ENCODE measurements around the gene C17orf107. TPM values are rescaled to one million over a fixed set of nuclear protein-coding genes. Genes with fewer than 3 reads are reported as not detected.

Gene C17orf107
- total RNA-seq, 4 donors from 2014 or later, result 0.10 to 0.33 TPM; not detected in 2

DNA sequence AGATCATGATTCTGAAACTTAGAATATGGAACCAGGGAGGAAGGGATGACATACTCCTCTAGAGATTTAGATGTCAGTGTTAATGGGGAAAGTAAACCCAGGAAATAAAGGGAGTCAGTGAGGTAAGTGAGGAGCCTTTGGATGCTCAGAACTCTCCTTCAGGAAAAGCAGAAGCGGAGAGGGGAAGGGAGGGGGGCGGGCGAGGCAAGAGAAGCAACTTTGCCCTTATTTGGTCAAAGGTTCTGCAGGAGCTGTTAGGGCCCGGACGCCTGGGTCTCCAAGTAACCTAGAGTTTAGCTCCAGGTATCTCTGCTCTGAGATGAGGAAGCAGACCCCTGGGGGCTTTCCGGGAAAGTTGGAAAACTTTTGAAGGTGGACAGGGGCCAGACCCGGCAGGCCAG lies 47.7 kb downstream of the C17orf107 start:
- ATAC-seq (no peak), DNase-seq (no peak)
- Histone ChIP-seq H3K4me3 (peak overlapping the region; percentile 85 to 99 (median 96)), H3K4me1 (peaks cover 44 to 47% of the 10 kb centered on the region in 2 donors), H3K27ac (peak overlapping the region; percentile 96 to 100 (median 98)), H3K36me3 (peaks cover 0 to 40% of the 10 kb centered on the region in 2 donors), H3K27me3 (no peaks in the 10 kb centered on the region), H3K9me3 (no peaks in the 10 kb centered on the region)
- TF ChIP-seq POLR2A (IDR thresholded peaks at IDR 0.05), result no peak
- TF ChIP-seq, protein P1, sequence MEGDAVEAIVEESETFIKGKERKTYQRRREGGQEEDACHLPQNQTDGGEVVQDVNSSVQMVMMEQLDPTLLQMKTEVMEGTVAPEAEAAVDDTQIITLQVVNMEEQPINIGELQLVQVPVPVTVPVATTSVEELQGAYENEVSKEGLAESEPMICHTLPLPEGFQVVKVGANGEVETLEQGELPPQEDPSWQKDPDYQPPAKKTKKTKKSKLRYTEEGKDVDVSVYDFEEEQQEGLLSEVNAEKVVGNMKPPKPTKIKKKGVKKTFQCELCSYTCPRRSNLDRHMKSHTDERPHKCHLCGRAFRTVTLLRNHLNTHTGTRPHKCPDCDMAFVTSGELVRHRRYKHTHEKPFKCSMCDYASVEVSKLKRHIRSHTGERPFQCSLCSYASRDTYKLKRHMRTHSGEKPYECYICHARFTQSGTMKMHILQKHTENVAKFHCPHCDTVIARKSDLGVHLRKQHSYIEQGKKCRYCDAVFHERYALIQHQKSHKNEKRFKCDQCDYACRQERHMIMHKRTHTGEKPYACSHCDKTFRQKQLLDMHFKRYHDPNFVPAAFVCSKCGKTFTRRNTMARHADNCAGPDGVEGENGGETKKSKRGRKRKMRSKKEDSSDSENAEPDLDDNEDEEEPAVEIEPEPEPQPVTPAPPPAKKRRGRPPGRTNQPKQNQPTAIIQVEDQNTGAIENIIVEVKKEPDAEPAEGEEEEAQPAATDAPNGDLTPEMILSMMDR (IDR thresholded peaks at IDR 0.05 in 4 of 5, conservative IDR thresholded peaks at IDR 0.05 in 1 of 5), result no peak
- in situ Hi-C loops (cut with MboI; ENCODE audit: low sequenced_read_pairs in 4 of 4) (no loop called here), intact Hi-C loops (cut with DNase I; ENCODE audit: low total_unique reads) (no loop called here)

DNA sequence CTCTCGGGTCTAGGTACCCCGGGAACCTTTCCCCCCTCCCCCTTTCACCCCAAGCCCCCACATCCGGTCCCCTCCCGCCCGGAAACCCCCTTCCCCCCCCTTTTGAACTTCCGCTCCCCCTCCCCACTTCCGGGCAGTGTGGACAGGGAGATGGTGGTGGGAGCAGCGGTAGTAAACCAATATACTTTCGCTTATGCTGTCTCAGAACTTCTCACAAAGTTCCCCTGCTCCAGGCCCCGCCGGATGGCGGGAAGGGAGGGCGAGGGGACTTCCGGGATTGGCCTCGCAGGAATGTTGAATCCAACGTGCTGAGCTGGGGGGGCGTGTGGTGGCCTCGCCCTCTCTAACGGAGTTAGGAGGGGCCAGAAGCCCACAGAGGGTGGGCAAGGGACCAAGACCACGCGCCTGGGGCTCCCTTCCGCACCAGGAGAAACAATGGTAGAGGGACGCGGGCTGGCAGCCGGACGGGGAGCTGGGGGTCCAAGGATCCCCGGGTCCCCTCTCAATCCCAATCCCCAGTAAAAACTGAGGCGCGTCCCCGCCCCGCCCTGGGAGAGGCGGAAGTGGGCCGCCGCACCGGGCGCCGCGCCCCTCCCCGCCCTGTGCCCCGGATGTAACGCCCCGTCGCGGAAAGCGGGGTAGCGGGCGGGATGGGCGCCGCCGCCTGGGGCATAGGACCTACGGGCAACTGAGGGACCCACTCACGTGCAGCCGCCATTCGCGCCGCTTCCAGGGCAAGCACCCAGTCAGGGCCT lies 48.3 kb downstream of the C17orf107 start:
- Histone ChIP-seq H3K27ac (peak overlapping the region; percentile 96 to 100 (median 98)), H3K36me3 (peaks cover 0 to 35% of the 10 kb centered on the region in 2 donors), H3K4me1 (peaks cover 45 to 51% of the 10 kb centered on the region in 2 donors), H3K4me3 (peak overlapping the region; percentile 85 to 99 (median 96)), H3K27me3 (no peaks in the 10 kb centered on the region), H3K9me3 (no peaks in the 10 kb centered on the region)
- ATAC-seq (peak; percentile 5 to 18), DNase-seq (peak; percentile 48 to 56)
- intact Hi-C loops (cut with DNase I; ENCODE audit: low total_unique reads), result loop anchor here (1.0 kb wide), 1 partner anchor 53 kb away; no protein-coding TSS in a partner anchor
- TF ChIP-seq, protein P1 (IDR thresholded peaks at IDR 0.05 in 4 of 5, conservative IDR thresholded peaks at IDR 0.05 in 1 of 5), result no peak
- no peak for TF ChIP-seq POLR2A (IDR thresholded peaks at IDR 0.05)
- in situ Hi-C loops (cut with MboI; ENCODE audit: low sequenced_read_pairs in 4 of 4), result no loop called here

DNA sequence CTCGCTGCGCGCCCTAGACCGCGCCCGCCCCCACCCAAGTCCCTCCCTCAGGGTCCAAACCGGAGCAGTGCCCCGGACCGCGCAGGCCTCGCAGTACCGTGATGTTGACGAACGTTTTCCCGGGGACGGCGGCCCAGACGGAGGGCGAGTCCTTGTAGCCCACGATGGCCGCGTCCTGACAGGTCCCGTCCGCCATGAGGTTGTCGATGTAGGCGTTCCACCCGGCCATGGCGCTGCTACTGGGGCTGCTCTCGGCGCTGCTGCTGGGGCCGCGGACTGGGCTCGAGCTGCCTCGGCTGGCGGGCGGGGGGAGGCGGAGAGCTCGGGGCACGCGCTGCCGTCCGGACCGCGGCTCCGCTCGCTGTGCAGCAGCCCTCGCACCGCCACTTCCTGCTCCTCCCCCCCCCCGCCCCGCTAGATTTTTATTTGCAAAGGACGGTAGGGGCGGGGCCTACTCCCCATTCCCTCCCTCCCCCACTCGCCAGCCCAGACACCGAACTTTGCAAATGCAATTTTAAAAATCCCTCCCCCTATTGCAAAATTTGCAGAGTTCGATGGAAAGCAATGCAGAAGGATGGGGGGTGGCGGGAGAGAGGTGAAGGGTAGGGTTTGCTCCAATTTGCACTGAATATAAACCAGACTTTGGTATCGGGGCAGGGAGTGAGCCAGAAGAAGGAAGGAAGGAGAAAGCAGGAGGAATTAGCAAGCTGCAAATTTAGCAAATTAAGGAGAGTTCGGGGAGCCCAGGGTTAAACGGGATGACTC lies 49.0 kb downstream of the C17orf107 start, which contains the start of gene PFN1:
TSS of gene PFN1 (minus strand) at position 365 of the 765 bp plus-strand sequence. CDS start at position 229, 136 bp downstream.
- peak within 1 kb of the TSS; percentile 96 to 100 (median 98) for H3K27ac ChIP-seq
- intact Hi-C loops (cut with DNase I; ENCODE audit: low total_unique reads) (loop anchor here (1.0 kb wide), 1 partner anchor 52 kb away; no protein-coding TSS in a partner anchor), in situ Hi-C loops (cut with MboI; ENCODE audit: low sequenced_read_pairs in 4 of 4) (no loop called here)
- peak; percentile 86 to 92 for DNase-seq
- peak within 1 kb of the TSS; percentile 85 to 99 (median 96) for H3K4me3 ChIP-seq
- peaks cover 0 to 27% of the 10 kb centered on the region in 2 donors for H3K36me3 ChIP-seq
- H3K4me1 ChIP-seq, result peaks cover 52 to 58% of the 10 kb centered on the region in 2 donors
- no peaks in the 10 kb centered on the region for H3K9me3 ChIP-seq
- ATAC-seq, result peak; percentile 47 to 64
- H3K27me3 ChIP-seq, result no peaks in the 10 kb centered on the region
- TF ChIP-seq POLR2A (IDR thresholded peaks at IDR 0.05), result peak; percentile 91 to 96
- TF ChIP-seq, protein P1 (IDR thresholded peaks at IDR 0.05 in 4 of 5, conservative IDR thresholded peaks at IDR 0.05 in 1 of 5), result no peak

DNA sequence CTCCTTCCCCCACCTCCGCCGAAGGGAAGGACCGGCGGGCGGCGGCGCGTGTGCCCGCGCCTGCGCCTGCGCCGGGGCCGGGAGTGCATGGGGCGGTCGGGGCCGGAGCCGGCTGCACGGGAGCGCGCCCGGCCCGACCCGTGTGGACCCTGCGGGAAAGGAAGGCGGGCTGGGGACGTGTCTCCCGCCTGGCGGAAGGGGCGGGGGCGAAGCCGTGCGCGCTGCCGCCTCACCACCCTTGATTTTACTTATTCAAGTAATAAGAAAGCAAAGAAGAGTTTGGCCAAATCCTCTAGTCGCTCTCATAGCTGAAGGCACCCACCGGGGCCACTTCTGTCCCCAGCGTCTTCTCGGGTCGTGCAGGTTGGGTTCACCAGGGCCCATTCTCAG lies 49.6 kb downstream of the C17orf107 start:
- H3K4me1 ChIP-seq, result peaks cover 58 to 64% of the 10 kb centered on the region in 2 donors
- DNase-seq, result peak; percentile 71 to 86
- H3K27ac ChIP-seq, result peak overlapping the region; percentile 96 to 100 (median 98)
- no peaks in the 10 kb centered on the region for H3K27me3 ChIP-seq
- H3K4me3 ChIP-seq, result peak overlapping the region; percentile 85 to 99 (median 96)
- peak; percentile 47 to 53 for ATAC-seq
- intact Hi-C loops (cut with DNase I; ENCODE audit: low total_unique reads), result loop anchor here (1.0 kb wide), 2 partner anchors 18 to 51 kb away; partner anchors contain the start of gene SPAG7
- peaks cover 0 to 22% of the 10 kb centered on the region in 2 donors for H3K36me3 ChIP-seq
- no peaks in the 10 kb centered on the region for H3K9me3 ChIP-seq
- peak; percentile 15 to 78 for TF ChIP-seq POLR2A (IDR thresholded peaks at IDR 0.05)
- TF ChIP-seq, protein P1 (IDR thresholded peaks at IDR 0.05 in 4 of 5, conservative IDR thresholded peaks at IDR 0.05 in 1 of 5), result no peak
- in situ Hi-C loops (cut with MboI; ENCODE audit: low sequenced_read_pairs in 4 of 4), result no loop called here
